AG09319 (cell line): ENCODE measurements around the gene DMBT1.

ENCODE experiments used
- DNase-seq: peaks from one replicate; pipeline ENCODE4 v3.0.0-alpha.2; 2010; ENCODE audit warnings: low read depth; ENCODE audit errors: extremely low read depth
- TF ChIP-seq, protein P1 (sequence below): IDR thresholded peaks from 2 replicates; pipeline ENCODE4 v1.5.1; 2011; ENCODE audit warnings: low read depth, mild to moderate bottlenecking, inconsistent platforms, low read length, moderate library complexity

DMBT1 gene

GRCh38 chr10:122637376-122637775 lies 76.8 kb downstream of the DMBT1 start:
- TF ChIP-seq, protein P1, sequence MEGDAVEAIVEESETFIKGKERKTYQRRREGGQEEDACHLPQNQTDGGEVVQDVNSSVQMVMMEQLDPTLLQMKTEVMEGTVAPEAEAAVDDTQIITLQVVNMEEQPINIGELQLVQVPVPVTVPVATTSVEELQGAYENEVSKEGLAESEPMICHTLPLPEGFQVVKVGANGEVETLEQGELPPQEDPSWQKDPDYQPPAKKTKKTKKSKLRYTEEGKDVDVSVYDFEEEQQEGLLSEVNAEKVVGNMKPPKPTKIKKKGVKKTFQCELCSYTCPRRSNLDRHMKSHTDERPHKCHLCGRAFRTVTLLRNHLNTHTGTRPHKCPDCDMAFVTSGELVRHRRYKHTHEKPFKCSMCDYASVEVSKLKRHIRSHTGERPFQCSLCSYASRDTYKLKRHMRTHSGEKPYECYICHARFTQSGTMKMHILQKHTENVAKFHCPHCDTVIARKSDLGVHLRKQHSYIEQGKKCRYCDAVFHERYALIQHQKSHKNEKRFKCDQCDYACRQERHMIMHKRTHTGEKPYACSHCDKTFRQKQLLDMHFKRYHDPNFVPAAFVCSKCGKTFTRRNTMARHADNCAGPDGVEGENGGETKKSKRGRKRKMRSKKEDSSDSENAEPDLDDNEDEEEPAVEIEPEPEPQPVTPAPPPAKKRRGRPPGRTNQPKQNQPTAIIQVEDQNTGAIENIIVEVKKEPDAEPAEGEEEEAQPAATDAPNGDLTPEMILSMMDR = no peak
- DNase-seq = no peak

- TF ChIP-seq, protein P1 = no peak
- DNase-seq = no peak
Observed at GRCh38 chr10:122638106-122638505, 77.6 kb downstream of the DMBT1 start.

DNA sequence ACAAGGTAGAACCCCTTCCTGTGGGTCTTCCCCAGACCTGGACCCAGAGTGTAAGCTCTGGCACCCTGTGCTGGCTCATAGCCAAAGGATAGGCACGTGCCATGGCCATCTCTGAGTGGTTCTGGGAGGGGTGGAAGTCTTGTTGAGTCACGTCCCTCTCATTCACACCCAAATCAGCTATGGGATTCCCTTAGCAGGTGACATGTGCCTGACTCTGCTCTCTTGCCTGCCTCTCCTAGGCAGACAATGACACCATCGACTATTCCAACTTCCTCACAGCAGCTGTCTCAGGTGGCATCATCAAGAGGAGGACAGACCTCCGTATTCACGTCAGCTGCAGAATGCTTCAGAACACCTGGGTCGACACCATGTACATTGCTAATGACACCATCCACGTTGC lies 79.2 kb downstream of the DMBT1 start:
- DNase-seq = no peak
- TF ChIP-seq, protein P1 = no peak

DNA sequence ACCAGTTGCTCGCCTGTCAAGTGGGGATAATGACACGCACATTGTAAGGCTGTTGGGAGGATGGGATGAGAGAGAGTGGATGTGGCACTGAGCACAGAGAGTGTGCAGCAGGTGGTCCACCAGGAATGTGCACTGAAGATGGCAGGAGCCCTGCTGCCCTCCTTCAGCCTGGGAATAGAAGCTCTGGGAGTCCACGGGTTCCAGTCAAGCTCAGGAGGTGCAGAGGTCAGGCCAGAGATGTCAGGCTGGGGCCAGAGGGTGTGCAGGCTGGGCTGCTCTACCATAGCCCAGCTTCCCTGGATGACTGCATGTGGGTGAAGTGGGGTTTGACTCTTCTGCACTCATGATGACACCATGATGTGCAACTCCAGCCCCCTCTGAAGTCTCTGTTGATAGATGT lies 80.4 kb downstream of the DMBT1 start:
- DNase-seq = no peak
- TF ChIP-seq, protein P1 = no peak

- DNase-seq = no peak
Observed at GRCh38 chr10:122642726-122643605, 82.4 kb downstream of the DMBT1 start.

GRCh38 chr10:122643931-122644534 lies 83.5 kb downstream of the DMBT1 start:
- no peak for DNase-seq
- TF ChIP-seq, protein P1 = no peak

More at GRCh38 chr10:122642726-122643605, 82.4 kb downstream of the DMBT1 start:
- TF ChIP-seq, protein P1 = no peak
